ENCODE results near the gene NDST4. TPM values are rescaled to one million over a fixed set of nuclear protein-coding genes. Genes with fewer than 3 reads are reported as not detected.

NDST4 gene
- total RNA-seq, 4 donors from 2014 or later: not detected

- Histone ChIP-seq H3K9me3 (no peaks in the 10 kb centered on the region), H3K4me3 (no peak overlapping the region), H3K4me1 (no peaks in the 10 kb centered on the region), H3K27me3 (no peaks in the 10 kb centered on the region), H3K27ac (no peak overlapping the region), H3K36me3 (no peaks in the 10 kb centered on the region)
- ATAC-seq: no peak
- no peak for TF ChIP-seq EP300 (IDR thresholded peaks at IDR 0.05)
- TF ChIP-seq CTCF (IDR thresholded peaks at IDR 0.05): no peak
- TF ChIP-seq POLR2A (IDR thresholded peaks at IDR 0.05): no peak
- TF ChIP-seq POLR2AphosphoS5 (IDR thresholded peaks at IDR 0.05): no peak
These were observed 83.1 kb downstream of the NDST4 start for GRCh38 chr4:115030281-115030680.

GRCh38 chr4:115028682-115029410, 84.6 kb downstream of the NDST4 start:
- Histone ChIP-seq H3K9me3 (no peaks in the 10 kb centered on the region), H3K27ac (no peak overlapping the region), H3K4me1 (no peaks in the 10 kb centered on the region), H3K4me3 (no peak overlapping the region), H3K36me3 (no peaks in the 10 kb centered on the region), H3K27me3 (no peaks in the 10 kb centered on the region)
- no peak for TF ChIP-seq POLR2AphosphoS5 (IDR thresholded peaks at IDR 0.05)
- TF ChIP-seq CTCF (IDR thresholded peaks at IDR 0.05): no peak
- no peak for TF ChIP-seq EP300 (IDR thresholded peaks at IDR 0.05)
- TF ChIP-seq POLR2A (IDR thresholded peaks at IDR 0.05): no peak
- WGBS, 2 donors (ENCODE audit: low coverage in 1 of 2): 50 to 59% methylated on average over 1 to 2 of the region's 2 CpGs
- ATAC-seq: no peak

- H3K36me3 ChIP-seq: no peaks in the 10 kb centered on the region
- H3K27ac ChIP-seq: no peak overlapping the region
- ATAC-seq: no peak
- WGBS, 2 donors (ENCODE audit: low coverage in 1 of 2): 86 to 93% methylated on average over 1 of the region's 1 CpG
- H3K4me1 ChIP-seq: no peaks in the 10 kb centered on the region
- no peaks in the 10 kb centered on the region for H3K27me3 ChIP-seq
- H3K4me3 ChIP-seq: no peak overlapping the region
- no peaks in the 10 kb centered on the region for H3K9me3 ChIP-seq
- no peak for TF ChIP-seq CTCF (IDR thresholded peaks at IDR 0.05)
- TF ChIP-seq EP300 (IDR thresholded peaks at IDR 0.05): no peak
- no peak for TF ChIP-seq POLR2A (IDR thresholded peaks at IDR 0.05)
- no peak for TF ChIP-seq POLR2AphosphoS5 (IDR thresholded peaks at IDR 0.05)
These were observed 113.5 kb downstream of the NDST4 start for GRCh38 chr4:114999880-115000279.

DNA sequence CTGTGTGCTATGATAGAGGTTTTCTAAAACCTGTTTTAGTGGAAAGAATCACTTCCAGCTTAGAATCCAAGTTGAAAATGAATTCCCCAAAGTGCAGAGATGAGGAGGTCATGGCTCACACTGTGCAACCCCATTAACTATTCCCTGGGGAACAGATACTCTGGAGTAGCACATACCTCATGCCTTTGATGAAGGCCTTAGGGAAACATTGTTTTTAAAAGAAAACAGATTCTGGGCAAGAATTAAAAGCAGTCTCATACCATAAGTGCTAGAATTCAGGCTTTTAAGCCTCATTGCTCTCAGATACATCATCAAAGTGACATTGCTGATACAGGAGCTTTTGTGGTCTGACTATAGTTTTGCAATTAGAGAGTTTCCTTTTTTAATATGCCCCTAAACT, 115.1 kb downstream of the NDST4 start:
- Histone ChIP-seq H3K9me3 (no peaks in the 10 kb centered on the region), H3K4me3 (no peak overlapping the region), H3K4me1 (no peaks in the 10 kb centered on the region), H3K27me3 (no peaks in the 10 kb centered on the region), H3K27ac (no peak overlapping the region), H3K36me3 (no peaks in the 10 kb centered on the region)
- TF ChIP-seq POLR2AphosphoS5 (IDR thresholded peaks at IDR 0.05): no peak
- TF ChIP-seq CTCF (IDR thresholded peaks at IDR 0.05): no peak
- TF ChIP-seq EP300 (IDR thresholded peaks at IDR 0.05): no peak
- TF ChIP-seq POLR2A (IDR thresholded peaks at IDR 0.05): no peak
- no peak for ATAC-seq

DNA sequence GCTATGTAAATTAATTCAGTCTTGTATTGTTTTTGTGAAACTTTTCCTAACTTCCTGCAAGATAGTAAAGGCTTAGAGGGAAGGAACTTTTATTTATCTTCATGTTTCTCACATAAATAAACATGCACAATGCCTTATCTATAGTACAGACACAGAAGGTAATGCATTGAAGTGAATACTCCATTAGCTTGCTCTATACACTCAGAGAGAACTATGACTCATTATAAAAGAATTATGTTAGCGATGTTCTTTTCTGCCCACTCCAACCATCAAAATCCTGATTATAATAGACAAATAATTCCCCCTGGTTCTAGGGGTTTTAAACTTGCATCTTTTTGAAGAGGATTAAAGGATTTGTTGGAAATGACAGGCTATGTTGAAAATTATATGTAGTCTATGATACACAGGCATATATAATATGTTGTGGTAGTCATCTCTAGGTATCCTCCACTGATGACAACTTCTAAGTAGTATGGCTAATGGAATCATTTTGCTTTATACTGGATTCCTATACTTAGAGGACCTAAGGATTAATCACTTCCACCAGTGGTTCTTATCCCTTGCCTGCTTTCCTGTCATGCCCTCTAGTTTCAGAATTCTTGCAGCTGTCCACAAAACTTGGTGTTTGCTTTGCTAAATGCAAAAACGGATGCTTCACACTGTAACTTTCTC, 115.7 kb downstream of the NDST4 start:
- Histone ChIP-seq H3K4me1 (no peaks in the 10 kb centered on the region), H3K9me3 (no peaks in the 10 kb centered on the region), H3K27me3 (no peaks in the 10 kb centered on the region), H3K4me3 (no peak overlapping the region), H3K27ac (no peak overlapping the region), H3K36me3 (no peaks in the 10 kb centered on the region)
- ATAC-seq: no peak
- 26 to 45% methylated on average over 2 of the region's 2 CpGs for WGBS, 2 donors (ENCODE audit: low coverage in 1 of 2)
- TF ChIP-seq CTCF (IDR thresholded peaks at IDR 0.05): no peak
- TF ChIP-seq EP300 (IDR thresholded peaks at IDR 0.05): no peak
- no peak for TF ChIP-seq POLR2A (IDR thresholded peaks at IDR 0.05)
- no peak for TF ChIP-seq POLR2AphosphoS5 (IDR thresholded peaks at IDR 0.05)
